GM12872 (cell line): ENCODE measurements around the gene MTA3.

Source experiments
- TF ChIP-seq, protein P1 (sequence below): IDR thresholded peaks from 3 replicates; pipeline ENCODE4 v1.5.1; 2011; ENCODE audit warnings: low read depth, mild to moderate bottlenecking, low read length, moderate library complexity; ENCODE audit not compliant: insufficient read depth

MTA3 gene

DNA sequence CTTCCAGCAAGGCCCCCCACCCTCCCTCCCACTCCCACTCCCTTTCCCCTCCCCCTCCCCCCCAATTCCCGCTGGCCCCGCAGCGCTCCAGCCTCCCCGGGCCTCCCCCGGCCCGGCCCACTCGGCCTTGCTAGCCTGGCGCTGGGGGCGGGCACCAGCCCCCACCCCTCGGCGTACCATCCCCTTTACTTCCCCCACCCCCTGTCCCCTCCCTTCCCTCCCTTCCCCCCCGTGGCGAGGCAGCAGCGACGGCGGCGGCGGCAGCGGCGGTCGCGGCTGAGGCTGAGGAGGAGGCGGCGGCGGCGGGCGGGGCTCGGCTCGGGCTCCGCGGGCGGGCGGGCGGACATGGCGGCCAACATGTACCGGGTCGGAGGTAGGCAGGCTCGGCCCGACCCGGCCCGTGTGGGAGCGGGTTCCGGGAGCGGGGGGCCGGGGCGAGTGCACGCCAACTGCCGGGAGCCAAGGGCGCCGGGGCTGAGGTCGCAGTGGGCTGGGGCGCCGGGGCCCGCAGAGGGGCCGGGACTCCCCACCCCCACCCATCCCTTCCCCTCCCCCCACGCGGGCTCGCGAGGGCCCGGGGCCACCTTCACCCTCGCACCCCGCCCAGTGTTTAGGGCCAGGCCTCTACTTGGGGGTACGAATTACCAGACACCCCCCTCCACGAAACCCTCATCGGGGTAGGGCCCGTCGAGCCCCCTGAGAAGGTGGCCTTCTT lies at the start of gene MTA3:
Gene MTA3 (plus strand): TSS at position 232 of the 715 bp plus-strand sequence. CDS start 114 bp downstream, at position 346.
- TF ChIP-seq, protein P1, sequence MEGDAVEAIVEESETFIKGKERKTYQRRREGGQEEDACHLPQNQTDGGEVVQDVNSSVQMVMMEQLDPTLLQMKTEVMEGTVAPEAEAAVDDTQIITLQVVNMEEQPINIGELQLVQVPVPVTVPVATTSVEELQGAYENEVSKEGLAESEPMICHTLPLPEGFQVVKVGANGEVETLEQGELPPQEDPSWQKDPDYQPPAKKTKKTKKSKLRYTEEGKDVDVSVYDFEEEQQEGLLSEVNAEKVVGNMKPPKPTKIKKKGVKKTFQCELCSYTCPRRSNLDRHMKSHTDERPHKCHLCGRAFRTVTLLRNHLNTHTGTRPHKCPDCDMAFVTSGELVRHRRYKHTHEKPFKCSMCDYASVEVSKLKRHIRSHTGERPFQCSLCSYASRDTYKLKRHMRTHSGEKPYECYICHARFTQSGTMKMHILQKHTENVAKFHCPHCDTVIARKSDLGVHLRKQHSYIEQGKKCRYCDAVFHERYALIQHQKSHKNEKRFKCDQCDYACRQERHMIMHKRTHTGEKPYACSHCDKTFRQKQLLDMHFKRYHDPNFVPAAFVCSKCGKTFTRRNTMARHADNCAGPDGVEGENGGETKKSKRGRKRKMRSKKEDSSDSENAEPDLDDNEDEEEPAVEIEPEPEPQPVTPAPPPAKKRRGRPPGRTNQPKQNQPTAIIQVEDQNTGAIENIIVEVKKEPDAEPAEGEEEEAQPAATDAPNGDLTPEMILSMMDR = no peak

DNA sequence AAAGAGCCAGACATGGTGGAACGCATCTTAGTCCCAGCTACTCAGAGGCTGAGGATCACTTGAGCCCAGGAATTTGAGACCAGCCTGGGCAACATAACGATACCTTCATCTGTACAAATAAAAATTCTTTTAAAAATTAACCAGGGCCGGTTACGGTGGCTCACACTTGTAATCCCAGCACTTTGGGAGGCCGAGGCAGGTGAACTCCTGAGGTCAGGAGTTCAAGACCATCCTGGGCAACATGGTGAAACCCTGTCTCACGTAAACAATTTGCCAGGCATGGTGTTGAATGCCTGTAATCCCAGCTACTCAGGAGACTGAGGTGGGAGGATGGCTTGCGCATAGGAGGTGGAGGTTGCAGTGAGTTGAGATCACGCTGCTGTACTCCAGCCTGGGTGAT lies 48.8 kb upstream of the MTA3 start:
- TF ChIP-seq, protein P1 = no peak

DNA sequence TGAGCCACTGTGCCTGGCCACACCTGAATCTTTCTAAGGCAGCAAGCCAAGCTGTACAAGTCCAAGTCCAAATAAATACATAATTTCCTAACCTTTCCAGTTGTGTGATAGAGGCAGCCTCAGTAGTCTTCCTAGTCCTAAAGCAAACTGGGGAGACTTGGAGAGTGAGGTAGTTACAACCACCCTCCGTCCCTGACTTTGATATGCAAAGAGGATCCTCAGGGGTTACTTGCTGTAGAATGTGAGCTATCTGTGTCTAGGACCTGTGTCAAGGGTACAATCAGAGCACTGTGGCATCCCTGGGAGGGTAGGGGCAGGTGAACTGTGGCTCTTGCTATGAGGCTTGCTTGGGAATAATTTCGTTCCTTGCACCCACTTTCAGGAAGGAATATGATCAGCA lies 46.4 kb upstream of the MTA3 start:
- TF ChIP-seq, protein P1 = no peak

DNA sequence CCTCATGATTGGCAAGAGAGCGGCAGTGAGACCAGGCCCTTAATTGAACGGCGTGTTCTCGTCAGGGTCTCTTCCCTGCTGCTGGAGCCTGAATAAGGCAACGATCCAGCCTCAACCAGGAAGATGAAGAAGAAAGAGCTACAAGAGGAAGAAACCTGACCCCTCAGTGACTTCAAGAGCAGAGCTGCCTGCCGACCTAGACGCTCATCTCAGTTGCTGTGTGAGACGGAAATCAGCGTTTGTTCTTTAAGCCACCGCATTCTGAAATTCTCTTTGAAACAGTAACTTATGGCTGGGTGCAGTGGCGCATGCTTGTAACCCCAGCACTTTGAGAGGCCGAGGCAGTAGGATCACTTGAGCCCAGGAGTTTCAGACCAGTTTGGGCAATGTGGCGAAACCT lies 45.1 kb upstream of the MTA3 start:
- TF ChIP-seq, protein P1 = no peak

DNA sequence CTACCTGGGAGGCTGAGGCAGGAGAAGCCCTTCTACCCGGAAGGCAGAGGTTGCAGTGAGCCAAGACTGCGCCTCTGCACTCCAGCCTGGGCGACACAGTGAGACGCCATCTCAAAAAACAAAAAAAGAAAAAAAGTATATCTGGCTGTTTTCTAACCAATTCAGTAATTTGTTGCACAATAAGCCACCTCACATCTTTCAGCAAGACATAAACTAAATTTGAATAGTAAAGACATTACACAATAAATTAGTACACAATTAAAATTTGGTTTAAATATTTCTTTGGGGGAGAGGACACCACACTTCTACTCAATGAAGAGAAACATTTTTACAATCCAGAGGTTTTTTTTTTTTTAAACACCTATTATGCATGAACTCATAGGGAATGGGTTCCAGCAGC lies 36.0 kb upstream of the MTA3 start:
- TF ChIP-seq, protein P1 = no peak

DNA sequence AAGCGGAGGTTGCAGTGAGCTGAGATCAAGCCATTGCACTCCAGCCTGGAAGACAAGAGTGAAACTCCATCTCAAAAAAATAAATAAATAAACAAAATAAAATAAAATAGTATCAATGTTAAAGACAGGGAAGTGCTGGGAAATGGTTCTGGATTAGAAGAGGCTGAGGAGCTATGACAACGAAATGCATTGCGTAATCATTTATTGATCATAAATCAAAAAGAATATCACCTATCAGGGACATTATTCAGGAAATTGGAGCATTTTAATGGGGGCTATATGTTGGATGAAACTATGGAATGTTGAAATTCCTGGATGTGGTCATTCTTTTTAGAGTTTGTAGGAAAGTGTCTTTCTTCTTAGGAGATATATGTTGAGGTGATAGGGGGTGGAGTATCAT lies 30.9 kb upstream of the MTA3 start:
- TF ChIP-seq, protein P1 = no peak

DNA sequence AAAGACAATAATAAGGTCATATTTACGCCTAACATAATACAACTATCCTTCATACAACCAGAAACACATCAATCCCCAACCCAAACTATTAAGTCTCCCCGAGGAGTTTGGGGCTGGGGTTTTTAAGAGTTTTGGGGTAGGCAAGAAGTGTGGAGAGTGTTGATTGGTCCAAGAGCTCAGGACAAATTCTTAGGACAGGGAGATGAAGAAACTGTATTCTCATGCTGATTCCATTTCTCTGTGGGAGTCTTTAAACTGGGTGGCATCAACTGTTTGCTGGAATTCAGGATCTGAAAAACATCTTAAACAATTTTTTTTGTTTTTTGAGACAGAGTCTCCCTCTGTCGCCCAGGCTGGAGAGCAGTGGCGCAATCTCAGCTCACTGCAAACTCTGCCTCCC lies 25.6 kb upstream of the MTA3 start:
- TF ChIP-seq, protein P1 = no peak
